SK-N-SH treated with all-trans-retinoic acid at 6 μM for 48 hours (cell line): ENCODE results near the gene MTTP.

ENCODE experiments used
- ATAC-seq: fragments of 200-7000 bp; cut with Tn5 transposase; 3 replicates; pipeline ENCODE4 v1.9.1; 2020; ENCODE audit warnings: mild to moderate bottlenecking, moderate library complexity
- ARNTL ChIP-seq: fragments of 450-650 bp; formaldehyde crosslinking; IDR thresholded peaks from 2 replicates; pipeline ENCODE4 v1.5.0; 2020; ENCODE audit warnings: low read depth, mild to moderate bottlenecking, moderate library complexity, borderline replicate concordance
- BACH2 ChIP-seq: fragments of 250-450 bp; sonication (Bioruptor Pico); IDR thresholded peaks from 2 replicates; pipeline ENCODE4 v1.9.0; 2021; ENCODE audit warnings: mild to moderate bottlenecking, borderline replicate concordance
- CSDC2 ChIP-seq: fragments of 250-450 bp; sonication (Bioruptor Pico); IDR thresholded peaks from 2 replicates; pipeline ENCODE4 v1.5.0; 2020; ENCODE audit warnings: mild to moderate bottlenecking, moderate library complexity
- ESRRG ChIP-seq: fragments of 250-450 bp; sonication (Bioruptor Pico); IDR thresholded peaks from 2 replicates; pipeline ENCODE4 v1.6.1; 2021; ENCODE audit warnings: mild to moderate bottlenecking
- GLIS3 ChIP-seq: fragments of 250-450 bp; sonication (Bioruptor Pico); IDR thresholded peaks from 2 replicates; pipeline ENCODE4 v1.5.0; 2020; ENCODE audit warnings: mild to moderate bottlenecking, moderate library complexity
- ISL1 ChIP-seq: fragments of 250-450 bp; sonication (Bioruptor Pico); IDR thresholded peaks from 2 replicates; pipeline ENCODE4 v2.1.2; 2022; ENCODE audit warnings: mild to moderate bottlenecking, moderate library complexity
- OSR1 ChIP-seq: fragments of 250-450 bp; sonication (Bioruptor Pico); IDR thresholded peaks from 2 replicates; pipeline ENCODE4 v1.8.0; 2022; ENCODE audit warnings: moderate library complexity, mild to moderate bottlenecking, inconsistent platforms
- PPARA ChIP-seq: fragments of 250-450 bp; sonication (Bioruptor Pico); IDR thresholded peaks from 2 replicates; pipeline ENCODE4 v1.5.0; 2020; ENCODE audit warnings: mild to moderate bottlenecking, borderline replicate concordance
- SNAI2 ChIP-seq: fragments of 250-450 bp; sonication (Bioruptor Pico); IDR thresholded peaks from 2 replicates; pipeline ENCODE4 v1.5.0; 2020; ENCODE audit warnings: mild to moderate bottlenecking, moderate library complexity
- ZC3H10 ChIP-seq: fragments of 250-450 bp; sonication (Bioruptor Pico); IDR thresholded peaks from 2 replicates; pipeline ENCODE4 v1.5.1; 2021; ENCODE audit warnings: mild to moderate bottlenecking, moderate library complexity
- ZFP3 ChIP-seq: fragments of 250-450 bp; sonication (Bioruptor Pico); IDR thresholded peaks from 2 replicates; pipeline ENCODE4 v1.5.0; 2020; ENCODE audit warnings: mild to moderate bottlenecking, moderate library complexity
- ZFP30 ChIP-seq: fragments of 450-650 bp; formaldehyde crosslinking; IDR thresholded peaks from 2 replicates; pipeline ENCODE4 v1.5.0; 2022; ENCODE audit warnings: mild to moderate bottlenecking, moderate library complexity
- ZNF565 ChIP-seq: fragments of 450-650 bp; formaldehyde crosslinking; conservative IDR thresholded peaks from 2 replicates; pipeline ENCODE4 v1.5.0; 2020; ENCODE audit warnings: low read depth, mild to moderate bottlenecking, moderate library complexity
- ZNF70 ChIP-seq: fragments of 450-650 bp; formaldehyde crosslinking; IDR thresholded peaks from 2 replicates; pipeline ENCODE4 v1.5.0; 2020; ENCODE audit warnings: mild to moderate bottlenecking, moderate library complexity
- TF ChIP-seq, protein P1 (sequence below): fragments of 250-450 bp; sonication (Bioruptor Pico); IDR thresholded peaks from 2 replicates; pipeline ENCODE4 v1.8.0; 2020; ENCODE audit warnings: mild to moderate bottlenecking, moderate library complexity, borderline replicate concordance
- TF ChIP-seq, protein P2 (sequence below): fragments of 250-450 bp; sonication (Bioruptor Pico); IDR thresholded peaks from 2 replicates; pipeline ENCODE4 v1.8.0; 2021; ENCODE audit warnings: low read depth, mild to moderate bottlenecking, moderate library complexity, borderline replicate concordance
- TF ChIP-seq, protein P3 (sequence below): fragments of 250-450 bp; sonication (Bioruptor Pico); IDR thresholded peaks from 2 replicates; pipeline ENCODE4 v1.5.1; 2020; ENCODE audit warnings: low read depth, mild to moderate bottlenecking, moderate library complexity
- TF ChIP-seq, protein P4 (sequence below): fragments of 250-450 bp; sonication (Bioruptor Pico); IDR thresholded peaks from 2 replicates; pipeline ENCODE4 v1.5.1; 2021; ENCODE audit warnings: mild to moderate bottlenecking, moderate library complexity
- TF ChIP-seq, protein P5 (sequence below): fragments of 250-450 bp; sonication (Bioruptor Pico); IDR thresholded peaks from 2 replicates; pipeline ENCODE4 v1.5.0; 2020; ENCODE audit warnings: mild to moderate bottlenecking, moderate library complexity

MTTP gene

DNA sequence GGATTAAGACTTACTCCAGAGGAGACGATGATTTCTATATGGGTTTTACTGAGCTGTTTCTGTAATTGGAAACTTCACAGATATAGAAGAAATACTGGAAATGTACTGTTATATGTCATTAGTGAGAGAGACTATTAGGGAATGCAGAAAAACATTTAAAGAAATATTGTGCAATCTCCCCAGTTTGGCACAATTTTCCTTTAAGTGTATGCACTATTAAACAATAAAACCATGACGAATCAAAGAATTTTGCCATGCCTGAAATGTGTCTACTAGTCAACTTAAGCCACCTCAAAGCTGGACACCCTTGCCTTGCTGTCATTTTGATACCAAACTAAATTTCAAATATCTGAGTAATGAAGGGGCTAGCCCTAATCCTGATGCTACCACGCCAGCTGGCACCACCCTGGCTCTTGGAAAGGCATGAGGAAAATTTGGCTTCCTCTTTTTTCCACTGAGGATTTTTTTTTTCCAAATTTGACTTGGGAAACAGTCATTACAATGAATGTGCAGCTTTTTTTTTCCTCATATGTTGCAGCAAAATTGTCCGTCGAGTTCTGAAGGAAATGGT, 36.1 kb downstream of the MTTP start:
- no peak for ATAC-seq
- no peak for TF ChIP-seq GLIS3 (CRISPR knock-in tag)
- no peak for TF ChIP-seq ZNF565 (CRISPR knock-in tag)
- TF ChIP-seq CSDC2, result no peak
- TF ChIP-seq ESRRG (CRISPR knock-in tag), result no peak
- TF ChIP-seq, protein P1, sequence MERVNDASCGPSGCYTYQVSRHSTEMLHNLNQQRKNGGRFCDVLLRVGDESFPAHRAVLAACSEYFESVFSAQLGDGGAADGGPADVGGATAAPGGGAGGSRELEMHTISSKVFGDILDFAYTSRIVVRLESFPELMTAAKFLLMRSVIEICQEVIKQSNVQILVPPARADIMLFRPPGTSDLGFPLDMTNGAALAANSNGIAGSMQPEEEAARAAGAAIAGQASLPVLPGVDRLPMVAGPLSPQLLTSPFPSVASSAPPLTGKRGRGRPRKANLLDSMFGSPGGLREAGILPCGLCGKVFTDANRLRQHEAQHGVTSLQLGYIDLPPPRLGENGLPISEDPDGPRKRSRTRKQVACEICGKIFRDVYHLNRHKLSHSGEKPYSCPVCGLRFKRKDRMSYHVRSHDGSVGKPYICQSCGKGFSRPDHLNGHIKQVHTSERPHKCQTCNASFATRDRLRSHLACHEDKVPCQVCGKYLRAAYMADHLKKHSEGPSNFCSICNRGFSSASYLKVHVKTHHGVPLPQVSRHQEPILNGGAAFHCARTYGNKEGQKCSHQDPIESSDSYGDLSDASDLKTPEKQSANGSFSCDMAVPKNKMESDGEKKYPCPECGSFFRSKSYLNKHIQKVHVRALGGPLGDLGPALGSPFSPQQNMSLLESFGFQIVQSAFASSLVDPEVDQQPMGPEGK, result no peak
- TF ChIP-seq, protein P2, sequence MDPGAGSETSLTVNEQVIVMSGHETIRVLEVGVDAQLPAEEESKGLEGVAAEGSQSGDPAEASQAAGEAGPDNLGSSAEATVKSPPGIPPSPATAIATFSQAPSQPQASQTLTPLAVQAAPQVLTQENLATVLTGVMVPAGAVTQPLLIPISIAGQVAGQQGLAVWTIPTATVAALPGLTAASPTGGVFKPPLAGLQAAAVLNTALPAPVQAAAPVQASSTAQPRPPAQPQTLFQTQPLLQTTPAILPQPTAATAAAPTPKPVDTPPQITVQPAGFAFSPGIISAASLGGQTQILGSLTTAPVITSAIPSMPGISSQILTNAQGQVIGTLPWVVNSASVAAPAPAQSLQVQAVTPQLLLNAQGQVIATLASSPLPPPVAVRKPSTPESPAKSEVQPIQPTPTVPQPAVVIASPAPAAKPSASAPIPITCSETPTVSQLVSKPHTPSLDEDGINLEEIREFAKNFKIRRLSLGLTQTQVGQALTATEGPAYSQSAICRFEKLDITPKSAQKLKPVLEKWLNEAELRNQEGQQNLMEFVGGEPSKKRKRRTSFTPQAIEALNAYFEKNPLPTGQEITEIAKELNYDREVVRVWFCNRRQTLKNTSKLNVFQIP (CRISPR knock-in tag), result no peak
- TF ChIP-seq ZFP3 (CRISPR knock-in tag), result no peak
- no peak for TF ChIP-seq ZC3H10 (CRISPR knock-in tag)
- no peak for TF ChIP-seq ZNF70 (CRISPR knock-in tag)
- TF ChIP-seq ARNTL (CRISPR knock-in tag), result no peak
- no peak for TF ChIP-seq OSR1 (CRISPR knock-in tag)
- no peak for TF ChIP-seq ZFP30

DNA sequence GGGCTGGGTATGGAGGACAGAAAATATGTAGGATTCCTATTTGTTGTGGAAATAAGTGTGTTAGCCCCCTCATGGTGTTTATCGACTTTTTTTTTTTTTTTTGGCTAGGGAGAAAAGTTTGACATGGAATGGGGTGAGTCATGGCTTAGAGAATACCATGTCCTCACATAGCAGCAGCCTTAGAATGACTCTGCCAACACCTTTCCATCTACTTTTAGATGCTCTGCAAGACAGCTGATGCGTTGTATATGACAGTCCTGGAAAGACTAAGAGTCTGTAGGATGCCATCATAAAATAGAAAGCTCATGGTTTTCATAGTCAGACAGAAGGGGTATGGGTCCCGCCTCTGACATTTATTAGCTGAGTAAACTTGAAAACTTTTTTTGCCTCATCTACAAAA, 37.7 kb downstream of the MTTP start:
- no peak for ATAC-seq
- TF ChIP-seq CSDC2, result no peak
- no peak for TF ChIP-seq OSR1 (CRISPR knock-in tag)
- TF ChIP-seq ZFP3 (CRISPR knock-in tag), result no peak
- TF ChIP-seq ZNF70 (CRISPR knock-in tag), result no peak
- no peak for TF ChIP-seq PPARA
- TF ChIP-seq, protein P1, result no peak
- TF ChIP-seq, protein P3, sequence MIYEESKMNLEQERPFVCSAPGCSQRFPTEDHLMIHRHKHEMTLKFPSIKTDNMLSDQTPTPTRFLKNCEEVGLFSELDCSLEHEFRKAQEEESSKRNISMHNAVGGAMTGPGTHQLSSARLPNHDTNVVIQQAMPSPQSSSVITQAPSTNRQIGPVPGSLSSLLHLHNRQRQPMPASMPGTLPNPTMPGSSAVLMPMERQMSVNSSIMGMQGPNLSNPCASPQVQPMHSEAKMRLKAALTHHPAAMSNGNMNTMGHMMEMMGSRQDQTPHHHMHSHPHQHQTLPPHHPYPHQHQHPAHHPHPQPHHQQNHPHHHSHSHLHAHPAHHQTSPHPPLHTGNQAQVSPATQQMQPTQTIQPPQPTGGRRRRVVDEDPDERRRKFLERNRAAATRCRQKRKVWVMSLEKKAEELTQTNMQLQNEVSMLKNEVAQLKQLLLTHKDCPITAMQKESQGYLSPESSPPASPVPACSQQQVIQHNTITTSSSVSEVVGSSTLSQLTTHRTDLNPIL (CRISPR knock-in tag), result no peak
- TF ChIP-seq, protein P4, sequence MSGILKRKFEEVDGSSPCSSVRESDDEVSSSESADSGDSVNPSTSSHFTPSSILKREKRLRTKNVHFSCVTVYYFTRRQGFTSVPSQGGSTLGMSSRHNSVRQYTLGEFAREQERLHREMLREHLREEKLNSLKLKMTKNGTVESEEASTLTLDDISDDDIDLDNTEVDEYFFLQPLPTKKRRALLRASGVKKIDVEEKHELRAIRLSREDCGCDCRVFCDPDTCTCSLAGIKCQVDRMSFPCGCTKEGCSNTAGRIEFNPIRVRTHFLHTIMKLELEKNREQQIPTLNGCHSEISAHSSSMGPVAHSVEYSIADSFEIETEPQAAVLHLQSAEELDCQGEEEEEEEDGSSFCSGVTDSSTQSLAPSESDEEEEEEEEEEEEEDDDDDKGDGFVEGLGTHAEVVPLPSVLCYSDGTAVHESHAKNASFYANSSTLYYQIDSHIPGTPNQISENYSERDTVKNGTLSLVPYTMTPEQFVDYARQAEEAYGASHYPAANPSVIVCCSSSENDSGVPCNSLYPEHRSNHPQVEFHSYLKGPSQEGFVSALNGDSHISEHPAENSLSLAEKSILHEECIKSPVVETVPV (CRISPR knock-in tag), result no peak
- no peak for TF ChIP-seq ZC3H10 (CRISPR knock-in tag)
- TF ChIP-seq GLIS3 (CRISPR knock-in tag), result no peak
- TF ChIP-seq, protein P2 (CRISPR knock-in tag), result no peak
- no peak for TF ChIP-seq ZNF565 (CRISPR knock-in tag)
- TF ChIP-seq BACH2, result no peak
- TF ChIP-seq SNAI2 (CRISPR knock-in tag), result no peak
- no peak for TF ChIP-seq ISL1 (CRISPR knock-in tag)
- no peak for TF ChIP-seq ZFP30
- TF ChIP-seq ARNTL (CRISPR knock-in tag), result no peak

DNA sequence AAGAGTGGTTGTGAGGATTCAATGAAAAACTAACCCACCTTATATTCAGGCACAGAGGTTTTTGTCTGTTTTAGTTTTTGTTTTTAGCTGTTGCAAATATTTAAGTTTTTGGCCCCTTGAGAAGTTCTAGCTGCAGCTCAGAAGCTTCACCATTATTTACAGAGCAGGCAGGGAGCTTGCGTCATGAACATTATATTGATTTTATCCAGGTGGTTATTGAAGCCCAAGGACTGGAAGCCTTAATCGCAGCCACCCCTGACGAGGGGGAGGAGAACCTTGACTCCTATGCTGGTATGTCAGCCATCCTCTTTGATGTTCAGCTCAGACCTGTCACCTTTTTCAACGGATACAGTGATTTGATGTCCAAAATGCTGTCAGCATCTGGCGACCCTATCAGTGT, 38.1 kb downstream of the MTTP start:
- ATAC-seq, result no peak
- TF ChIP-seq, protein P3 (CRISPR knock-in tag), result no peak
- no peak for TF ChIP-seq ZFP3 (CRISPR knock-in tag)
- TF ChIP-seq, protein P4 (CRISPR knock-in tag), result no peak
- no peak for TF ChIP-seq CSDC2
- no peak for TF ChIP-seq ESRRG (CRISPR knock-in tag)
- TF ChIP-seq PPARA, result no peak
- TF ChIP-seq, protein P5, sequence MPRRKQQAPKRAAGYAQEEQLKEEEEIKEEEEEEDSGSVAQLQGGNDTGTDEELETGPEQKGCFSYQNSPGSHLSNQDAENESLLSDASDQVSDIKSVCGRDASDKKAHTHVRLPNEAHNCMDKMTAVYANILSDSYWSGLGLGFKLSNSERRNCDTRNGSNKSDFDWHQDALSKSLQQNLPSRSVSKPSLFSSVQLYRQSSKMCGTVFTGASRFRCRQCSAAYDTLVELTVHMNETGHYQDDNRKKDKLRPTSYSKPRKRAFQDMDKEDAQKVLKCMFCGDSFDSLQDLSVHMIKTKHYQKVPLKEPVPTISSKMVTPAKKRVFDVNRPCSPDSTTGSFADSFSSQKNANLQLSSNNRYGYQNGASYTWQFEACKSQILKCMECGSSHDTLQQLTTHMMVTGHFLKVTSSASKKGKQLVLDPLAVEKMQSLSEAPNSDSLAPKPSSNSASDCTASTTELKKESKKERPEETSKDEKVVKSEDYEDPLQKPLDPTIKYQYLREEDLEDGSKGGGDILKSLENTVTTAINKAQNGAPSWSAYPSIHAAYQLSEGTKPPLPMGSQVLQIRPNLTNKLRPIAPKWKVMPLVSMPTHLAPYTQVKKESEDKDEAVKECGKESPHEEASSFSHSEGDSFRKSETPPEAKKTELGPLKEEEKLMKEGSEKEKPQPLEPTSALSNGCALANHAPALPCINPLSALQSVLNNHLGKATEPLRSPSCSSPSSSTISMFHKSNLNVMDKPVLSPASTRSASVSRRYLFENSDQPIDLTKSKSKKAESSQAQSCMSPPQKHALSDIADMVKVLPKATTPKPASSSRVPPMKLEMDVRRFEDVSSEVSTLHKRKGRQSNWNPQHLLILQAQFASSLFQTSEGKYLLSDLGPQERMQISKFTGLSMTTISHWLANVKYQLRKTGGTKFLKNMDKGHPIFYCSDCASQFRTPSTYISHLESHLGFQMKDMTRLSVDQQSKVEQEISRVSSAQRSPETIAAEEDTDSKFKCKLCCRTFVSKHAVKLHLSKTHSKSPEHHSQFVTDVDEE (CRISPR knock-in tag), result no peak
- TF ChIP-seq BACH2, result no peak
- no peak for TF ChIP-seq SNAI2 (CRISPR knock-in tag)
- TF ChIP-seq ARNTL (CRISPR knock-in tag), result no peak
